ENCODE data around the gene TAOK3. TPM values are rescaled to one million over a fixed set of nuclear protein-coding genes. Genes with fewer than 3 reads are reported as not detected.

The TAOK3 gene
- total and polyA plus RNA-seq, 9 of the 15 experiments (the other 6 are each of a cell fraction or from before 2014, with no cell fraction given): 24.3 to 83.5 (median 47.1) TPM

- no peak for TF ChIP-seq ETS2 (tag; IDR thresholded peaks at IDR 0.05; ENCODE audit: borderline replicate concordance, poor library complexity, severe bottlenecking)
- TF ChIP-seq, protein P1, sequence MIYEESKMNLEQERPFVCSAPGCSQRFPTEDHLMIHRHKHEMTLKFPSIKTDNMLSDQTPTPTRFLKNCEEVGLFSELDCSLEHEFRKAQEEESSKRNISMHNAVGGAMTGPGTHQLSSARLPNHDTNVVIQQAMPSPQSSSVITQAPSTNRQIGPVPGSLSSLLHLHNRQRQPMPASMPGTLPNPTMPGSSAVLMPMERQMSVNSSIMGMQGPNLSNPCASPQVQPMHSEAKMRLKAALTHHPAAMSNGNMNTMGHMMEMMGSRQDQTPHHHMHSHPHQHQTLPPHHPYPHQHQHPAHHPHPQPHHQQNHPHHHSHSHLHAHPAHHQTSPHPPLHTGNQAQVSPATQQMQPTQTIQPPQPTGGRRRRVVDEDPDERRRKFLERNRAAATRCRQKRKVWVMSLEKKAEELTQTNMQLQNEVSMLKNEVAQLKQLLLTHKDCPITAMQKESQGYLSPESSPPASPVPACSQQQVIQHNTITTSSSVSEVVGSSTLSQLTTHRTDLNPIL (CRISPR knock-in tag; IDR thresholded peaks at IDR 0.05): no peak
- no peak for TF ChIP-seq ZNF511 (CRISPR knock-in tag; IDR thresholded peaks at IDR 0.05)
- no peak for TF ChIP-seq STAT5A (IDR thresholded peaks at IDR 0.05; ENCODE audit: borderline replicate concordance, low read length)
Measured at GRCh38 chr12:118391424-118391823, 18.7 kb upstream of the TAOK3 start (continued).

- peak overlapping the region; percentile 29; the same call in 1 of the 2 replicates for H2AFZ ChIP-seq (ENCODE audit: low read depth, low read length)
- in situ Hi-C loops (cut with MboI): loop anchor here (5.0 kb wide), 1 partner anchor 256 kb away; no protein-coding TSS in a partner anchor
- peaks cover 37% of the 10 kb centered on the region for H3K79me2 ChIP-seq (ENCODE audit: control insufficient read depth, insufficient read depth, low read length)
- peak overlapping the region; percentile 96; the same call in 2 of the 3 replicates for H3K27ac ChIP-seq (ENCODE audit: extremely low read depth, low read depth, low read length)
- no peaks in the 10 kb centered on the region for H3K9me1 ChIP-seq (ENCODE audit: control insufficient read depth, insufficient read depth, low read length)
- 33% methylated on average over 8 of the region's 8 CpGs for WGBS (ENCODE audit: insufficient coverage, low coverage, missing lambda C conversion rate)
- H3K9me3 ChIP-seq (replicated peaks; ENCODE audit: control insufficient read depth, insufficient read depth, low read depth, low read length): no peaks in the 10 kb centered on the region
- no peaks in the 10 kb centered on the region for H3K27me3 ChIP-seq (ENCODE audit: control insufficient read depth in 2 of 2, insufficient read depth in 2 of 2, low read length in 2 of 2)
- peak overlapping the region; percentile 56 to 89; a peak in 3 of 4 replicates for H3K9ac ChIP-seq (ENCODE audit: insufficient read depth in 1 of 2, low read depth in 2 of 2, low read length in 2 of 2)
- no TSS peak for BruUV-seq (replicated peaks)
- peaks cover 11% of the 10 kb centered on the region in 2 experiments; a peak in 3 of 5 replicates for H3K4me1 ChIP-seq (replicated peaks in 1 of 2; ENCODE audit: control insufficient read depth in 2 of 2, insufficient read depth in 2 of 2, low read length in 2 of 2)
- DNase-seq (ENCODE audit: extremely low read depth in 1 of 4, low spot score in 3 of 4): peak; percentile 55 to 75 (median 64)
- peak overlapping the region; percentile 94 for H3K4me2 ChIP-seq (ENCODE audit: insufficient read depth, low read length)
- ChIA-PET CTCF (ENCODE audit: low intra/inter-chr PET ratio) (interaction anchor here (0.6 to 4.6 kb wide), 3 partner anchors 163 to 258 kb away, joined by 3 to 62 read pairs (median 4); no protein-coding TSS in a partner anchor), POLR2A (interaction anchor here (1.0 to 1.2 kb wide), 3 partner anchors 15 to 19 kb away, joined by 3 to 5 read pairs (median 3); no protein-coding TSS in a partner anchor)
- H3K4me3 ChIP-seq: peak overlapping the region; percentile 88
- H4K20me1 ChIP-seq (replicated peaks; ENCODE audit: control insufficient read depth, insufficient read depth, low read length): peaks cover 6% of the 10 kb centered on the region
- peak; percentile 92 for FAIRE-seq
- ATAC-seq: peak; percentile 11; the same call in 1 of the 3 replicates
- intact Hi-C loops (cut with micrococcal nuclease): loop anchor here (5.0 kb wide), 1 partner anchor 501 kb away; no protein-coding TSS in a partner anchor
- peaks cover 26% of the 10 kb centered on the region; the same call in 2 of the 3 replicates for H3K36me3 ChIP-seq (ENCODE audit: control insufficient read depth, insufficient read depth, low read length)
- no peak for TF ChIP-seq SIRT6 (IDR thresholded peaks at IDR 0.05; ENCODE audit: low read depth, low read length)
- no peak for TF ChIP-seq SIN3A (IDR thresholded peaks at IDR 0.05; ENCODE audit: borderline replicate concordance in 2 of 2, control insufficient read depth in 1 of 2, low read depth in 2 of 2, low read length in 2 of 2)
- TF ChIP-seq ZSCAN29 (IDR thresholded peaks at IDR 0.05): peak; percentile 86
- peak; percentile 95 for TF ChIP-seq ZNF384 (IDR thresholded peaks at IDR 0.05; ENCODE audit: low read depth, low read length)
- TF ChIP-seq SMC3 (conservative IDR thresholded peaks at IDR 0.05; ENCODE audit: insufficient read depth, low read depth, low read length): peak; percentile 59; the same call in 1 of the 2 replicates
- 0 out of 2 replicates have a peak, but pooled peaks have one; percentile 24 for TF ChIP-seq ELF4 (CRISPR knock-in tag; IDR thresholded peaks at IDR 0.05)
- TF ChIP-seq, protein P2, sequence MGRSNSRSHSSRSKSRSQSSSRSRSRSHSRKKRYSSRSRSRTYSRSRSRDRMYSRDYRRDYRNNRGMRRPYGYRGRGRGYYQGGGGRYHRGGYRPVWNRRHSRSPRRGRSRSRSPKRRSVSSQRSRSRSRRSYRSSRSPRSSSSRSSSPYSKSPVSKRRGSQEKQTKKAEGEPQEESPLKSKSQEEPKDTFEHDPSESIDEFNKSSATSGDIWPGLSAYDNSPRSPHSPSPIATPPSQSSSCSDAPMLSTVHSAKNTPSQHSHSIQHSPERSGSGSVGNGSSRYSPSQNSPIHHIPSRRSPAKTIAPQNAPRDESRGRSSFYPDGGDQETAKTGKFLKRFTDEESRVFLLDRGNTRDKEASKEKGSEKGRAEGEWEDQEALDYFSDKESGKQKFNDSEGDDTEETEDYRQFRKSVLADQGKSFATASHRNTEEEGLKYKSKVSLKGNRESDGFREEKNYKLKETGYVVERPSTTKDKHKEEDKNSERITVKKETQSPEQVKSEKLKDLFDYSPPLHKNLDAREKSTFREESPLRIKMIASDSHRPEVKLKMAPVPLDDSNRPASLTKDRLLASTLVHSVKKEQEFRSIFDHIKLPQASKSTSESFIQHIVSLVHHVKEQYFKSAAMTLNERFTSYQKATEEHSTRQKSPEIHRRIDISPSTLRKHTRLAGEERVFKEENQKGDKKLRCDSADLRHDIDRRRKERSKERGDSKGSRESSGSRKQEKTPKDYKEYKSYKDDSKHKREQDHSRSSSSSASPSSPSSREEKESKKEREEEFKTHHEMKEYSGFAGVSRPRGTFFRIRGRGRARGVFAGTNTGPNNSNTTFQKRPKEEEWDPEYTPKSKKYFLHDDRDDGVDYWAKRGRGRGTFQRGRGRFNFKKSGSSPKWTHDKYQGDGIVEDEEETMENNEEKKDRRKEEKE (IDR thresholded peaks at IDR 0.05; ENCODE audit: borderline replicate concordance in 1 of 2, control insufficient read depth in 1 of 2, low read depth in 2 of 2, low read length in 1 of 2): no peak
- no peak for TF ChIP-seq POLR3G (IDR thresholded peaks at IDR 0.05; ENCODE audit: extremely low read depth, insufficient read length, insufficient replicate concordance)
Measured at GRCh38 chr12:118377884-118378470, 5.3 kb upstream of the TAOK3 start.

All from K562 (cell line).